Measurements from ENCODE around the gene AMPD3.

- no peak for TF ChIP-seq CTCF (IDR thresholded peaks at IDR 0.05 in 8 of 11, conservative IDR thresholded peaks at IDR 0.05 in 3 of 11)
- TF ChIP-seq POLR2A (IDR thresholded peaks at IDR 0.05) = no peak
These were observed 22.1 kb upstream of the AMPD3 start for GRCh38 chr11:10432971-10433370.
